ENCODE results near the gene TSPAN18. TPM values are rescaled to one million over a fixed set of nuclear protein-coding genes. Genes with fewer than 3 reads are reported as not detected.

Gene TSPAN18
- total and polyA plus RNA-seq, 10 of the 15 experiments (the other 5 are each of a cell fraction or from before 2014, with no cell fraction given), result 0.02 to 0.77 (median 0.13) TPM; not detected in 1

- TF ChIP-seq PRDM15 (CRISPR knock-in tag; IDR thresholded peaks at IDR 0.05) (no peak), FOXM1 (IDR thresholded peaks at IDR 0.05; ENCODE audit: low read depth, low read length) (no peak), POLR2AphosphoS5 (IDR thresholded peaks at IDR 0.05; ENCODE audit: low read length) (no peak), NFYB (IDR thresholded peaks at IDR 0.05; ENCODE audit: insufficient read depth, low read depth, low read length) (no peak), MAX (IDR thresholded peaks at IDR 0.05; ENCODE audit: low read depth, low read length) (no peak)
Observed at GRCh38 chr11:44730775-44731174, 4.0 kb downstream of the TSPAN18 start (continued).

GRCh38 chr11:44731685-44732430 lies 5.1 kb downstream of the TSPAN18 start:
- CTCF ChIA-PET, result interaction anchor here (1.5 kb wide), 1 partner anchor 163 kb away, joined by 3 read pairs; no protein-coding TSS in a partner anchor
- Histone ChIP-seq H3K27me3 (replicated peaks in 1 of 2; ENCODE audit: control insufficient read depth in 2 of 2, insufficient read depth in 2 of 2, low read length in 1 of 2) (peaks cover 0 to 3% of the 10 kb centered on the region in 2 experiments; a peak in 2 of 4 replicates), H3K27ac (ENCODE audit: control insufficient read depth, insufficient read depth) (no peak overlapping the region), H3K4me3 (no peak overlapping the region), H4K20me1 (ENCODE audit: control insufficient read depth, insufficient read depth) (no peaks in the 10 kb centered on the region), H3K9ac (ENCODE audit: control insufficient read depth, insufficient read depth, low read length) (no peak overlapping the region), H3K36me3 (ENCODE audit: control insufficient read depth in 2 of 2, insufficient read depth in 2 of 2, low read length in 1 of 2) (no peaks in the 10 kb centered on the region), H3K79me2 (ENCODE audit: control insufficient read depth, insufficient read depth, low read length) (no peaks in the 10 kb centered on the region), H3K4me1 (ENCODE audit: control insufficient read depth, insufficient read depth, low read length) (no peaks in the 10 kb centered on the region), H2AFZ (ENCODE audit: control insufficient read depth, low read depth, low read length) (no peak overlapping the region), H3K4me2 (ENCODE audit: control insufficient read depth, insufficient read depth) (no peak overlapping the region), H3K9me3 (replicated peaks; ENCODE audit: control insufficient read depth, insufficient read depth, low read length) (no peaks in the 10 kb centered on the region)
- RAD21 ChIA-PET (ENCODE audit: unreplicated experiment), result interaction anchor here (2.5 kb wide), 1 partner anchor 180 kb away, joined by 7 read pairs; no protein-coding TSS in a partner anchor
- intact Hi-C loops (cut with micrococcal nuclease; ENCODE audit: unreplicated experiment), result no loop called here
- POLR2A ChIA-PET, result no interaction called here
- FAIRE-seq (no peak), ATAC-seq (no peak), DNase-seq (ENCODE audit: low read depth, low spot score) (no peak)
- in situ Hi-C loops (cut with MboI), result no loop called here
- WGBS (ENCODE audit: insufficient coverage, insufficient replicate concordance, low lambda C conversion rate, missing lambda C conversion rate), result 30% methylated on average over 12 of the region's 12 CpGs
- no TSS peak for BruUV-seq (replicated peaks)
- SMC1A ChIA-PET (ENCODE audit: uncharacterized antibody, unreplicated experiment), result no interaction called here
- TF ChIP-seq BMI1 (IDR thresholded peaks at IDR 0.05; ENCODE audit: borderline replicate concordance) (no peak), ZNF217 (IDR thresholded peaks at IDR 0.05) (no peak), GABPA (IDR thresholded peaks at IDR 0.05; ENCODE audit: low read depth) (no peak), ZNF687 (IDR thresholded peaks at IDR 0.05) (no peak)
